H1 (cell line): ENCODE results near the gene LONRF2. TPM values are rescaled to one million over a fixed set of nuclear protein-coding genes. Genes with fewer than 3 reads are reported as not detected.

Source experiments
- CTCF ChIA-PET: fragments of 300-600 bp; sonication (Branson Sonifier 250); formaldehyde crosslinking; loops from one replicate; lab custom pipeline; 2021; ENCODE audit not compliant: partially characterized antibody; lab: Charles Lee
- POLR2A ChIA-PET: fragments of 300-600 bp; sonication (Branson Sonifier 250); formaldehyde crosslinking; loops from one replicate; lab custom pipeline; 2021; ENCODE audit warnings: inconsistent platforms; ENCODE audit not compliant: partially characterized antibody; lab: Charles Lee
- DNase-seq, 2 experiments: peaks; one replicate each; pipeline versions ENCODE4 v3.0.0 to v3.0.0-alpha.2; 2010 to 2022; ENCODE audit warnings: low spot score in 2 of 2, low read depth in 1 of 2, mixed read lengths in 1 of 2
- FAIRE-seq: peaks from 2 replicates; lab custom pipeline; 2011; peaks lifted over from hg19 to GRCh38; lab: Jason Lieb, UNC
- H2AFZ ChIP-seq: 2 replicates; pipeline ENCODE4 v1.8.1; 2012; ENCODE audit warnings: low read length, inconsistent platforms
- H2AK5ac ChIP-seq: 2 replicates; pipeline ENCODE4 v1.6.1; 2013; ENCODE audit warnings: low read depth, low read length
- H2BK120ac ChIP-seq: replicated peaks from 2 replicates; pipeline ENCODE3; 2013; ENCODE audit warnings: low read depth, low read length, inconsistent platforms
- H2BK12ac ChIP-seq: 2 replicates; pipeline ENCODE4 v1.6.1; 2013; ENCODE audit warnings: low read depth, low read length
- H2BK15ac ChIP-seq: 2 replicates; pipeline ENCODE4 v1.6.1; 2013; ENCODE audit warnings: low read length
- H2BK20ac ChIP-seq: 2 replicates; pipeline ENCODE4 v1.6.1; 2013; ENCODE audit warnings: low read length
- H2BK5ac ChIP-seq: 2 replicates; pipeline ENCODE4 v1.6.1; 2013; ENCODE audit warnings: low read depth, low read length
- H3K14ac ChIP-seq: 2 replicates; pipeline ENCODE4 v1.6.1; 2013; ENCODE audit warnings: inconsistent platforms; ENCODE audit not compliant: insufficient read length
- H3K18ac ChIP-seq: 2 replicates; pipeline ENCODE4 v1.6.1; 2013; ENCODE audit warnings: low read length; ENCODE audit errors: extremely low read depth
- H3K23ac ChIP-seq: 2 replicates; pipeline ENCODE4 v1.6.1; 2013; ENCODE audit warnings: inconsistent platforms; ENCODE audit not compliant: insufficient read length
- H3K23me2 ChIP-seq: 2 replicates; pipeline ENCODE4 v1.6.1; 2013; ENCODE audit warnings: low read depth, low read length
- H3K27ac ChIP-seq: 2 replicates; pipeline ENCODE4 v1.6.1; 2011; ENCODE audit warnings: low read depth, low read length, inconsistent platforms
- H3K27me3 ChIP-seq, 4 experiments: replicated peaks in 1 of 4; 1 replicate in 1 of 4; 2 replicates in 3 of 4; pipeline versions ENCODE4 v1.6.1 to v1.8.1; 2011 to 2013; ENCODE audit warnings: low read length in 3 of 4, mild to moderate bottlenecking in 3 of 4, inconsistent platforms in 2 of 4, mixed read lengths in 2 of 4, moderate library complexity in 1 of 4; ENCODE audit not compliant: control insufficient read depth in 3 of 4, insufficient read depth in 3 of 4; ENCODE audit errors: extremely low read depth in 1 of 4
- H3K36me3 ChIP-seq, 4 experiments: 2 replicates each; pipeline versions ENCODE4 v1.6.1 to v1.8.1; 2011 to 2013; ENCODE audit warnings: mild to moderate bottlenecking in 4 of 4, low read length in 3 of 4, moderate library complexity in 2 of 4, control low read depth in 1 of 4, inconsistent platforms in 1 of 4; ENCODE audit not compliant: insufficient read depth in 4 of 4, control insufficient read depth in 2 of 4
- H3K4ac ChIP-seq: replicated peaks from 2 replicates; pipeline ENCODE3; 2013; ENCODE audit warnings: low read length, low read depth, mixed read lengths, inconsistent platforms; ENCODE audit not compliant: insufficient read length
- H3K4me1 ChIP-seq, 4 experiments: replicated peaks in 1 of 4; 1 replicate in 1 of 4; 2 replicates in 3 of 4; pipeline versions ENCODE4 v1.6.1 to v1.8.1; 2011 to 2013; ENCODE audit warnings: low read length in 3 of 4, inconsistent platforms in 2 of 4, mixed read lengths in 1 of 4; ENCODE audit not compliant: insufficient read depth in 4 of 4, control insufficient read depth in 3 of 4
- H3K4me2 ChIP-seq, 2 experiments: 2 replicates each; pipeline versions ENCODE4 v1.6.1 to v1.8.1; 2011 to 2013; ENCODE audit warnings: low read depth in 2 of 2, low read length in 2 of 2, control low read depth in 1 of 2, inconsistent platforms in 1 of 2, mild to moderate bottlenecking in 1 of 2; ENCODE audit not compliant: insufficient read depth in 1 of 2
- H3K4me3 ChIP-seq, 4 experiments: fragments of 200-600, 300-600 bp in 1 of 4; sonication (generic), shearing (Covaris generic), sonication (Bioruptor Twin) in 1 of 4; 2 replicates each; pipeline versions ENCODE4 v1.5.1 to v1.8.1; 2011 to 2016; ENCODE audit warnings: low read length in 4 of 4, low read depth in 3 of 4, control low read depth in 2 of 4, inconsistent platforms in 2 of 4, mild to moderate bottlenecking in 2 of 4, mixed read lengths in 1 of 4, moderate library complexity in 1 of 4; ENCODE audit not compliant: insufficient read depth in 2 of 4; ENCODE audit errors: extremely low read depth in 1 of 4
- H3K56ac ChIP-seq: replicated peaks from 2 replicates; pipeline ENCODE3; 2013; ENCODE audit warnings: low read depth, mild to moderate bottlenecking, mixed read lengths, low read length, inconsistent platforms; ENCODE audit not compliant: insufficient read length
- H3K79me1 ChIP-seq: 2 replicates; pipeline ENCODE4 v1.6.1; 2013; ENCODE audit warnings: low read depth, low read length, control low read depth
- H3K79me2 ChIP-seq, 2 experiments: 2 replicates each; pipeline versions ENCODE4 v1.6.1 to v1.8.1; 2012 to 2013; ENCODE audit warnings: low read length in 2 of 2, mild to moderate bottlenecking in 2 of 2, inconsistent platforms in 1 of 2; ENCODE audit not compliant: insufficient read depth in 2 of 2, control insufficient read depth in 1 of 2
- H3K9ac ChIP-seq, 4 experiments: replicated peaks in 1 of 4; 1 replicate in 1 of 4; 2 replicates in 3 of 4; pipeline versions ENCODE4 v1.6.1 to v1.8.1; 2011 to 2013; ENCODE audit warnings: low read depth in 3 of 4, low read length in 3 of 4, control low read depth in 2 of 4, mild to moderate bottlenecking in 2 of 4, moderate library complexity in 2 of 4, inconsistent platforms in 1 of 4; ENCODE audit errors: extremely low read depth in 1 of 4
- H3K9me3 ChIP-seq, 2 experiments: 2 replicates each; pipeline versions ENCODE4 v1.6.1 to v1.8.1; 2012 to 2013; ENCODE audit warnings: mild to moderate bottlenecking in 2 of 2, moderate library complexity in 2 of 2, control low read depth in 1 of 2, inconsistent platforms in 1 of 2, low read depth in 1 of 2, low read length in 1 of 2, mixed read lengths in 1 of 2; ENCODE audit not compliant: insufficient read depth in 2 of 2
- H4K20me1 ChIP-seq, 2 experiments: replicated peaks in 1 of 2; 2 replicates each; pipeline versions ENCODE3 to v1.8.1; 2011 to 2013; ENCODE audit warnings: inconsistent platforms in 2 of 2, low read length in 2 of 2, mild to moderate bottlenecking in 1 of 2; ENCODE audit not compliant: insufficient read depth in 2 of 2, control insufficient read depth in 1 of 2
- H4K5ac ChIP-seq: 2 replicates; pipeline ENCODE4 v1.6.1; 2013; ENCODE audit warnings: low read length, low read depth, mixed read lengths, inconsistent platforms; ENCODE audit not compliant: insufficient read length
- H4K8ac ChIP-seq: 2 replicates; pipeline ENCODE4 v1.8.0; 2013; ENCODE audit warnings: mild to moderate bottlenecking, moderate library complexity, low read length, inconsistent platforms; ENCODE audit not compliant: insufficient read depth; ENCODE audit errors: extremely low read depth
- H4K91ac ChIP-seq: replicated peaks from 2 replicates; pipeline ENCODE3; 2013; ENCODE audit warnings: low read length, mixed read lengths, inconsistent platforms; ENCODE audit not compliant: insufficient read length
- ASH2L ChIP-seq: fragments of 200-600, 300-600 bp; sonication (generic); IDR thresholded peaks from one replicate; pipeline ENCODE4 v1.7.1; 2017; ENCODE audit warnings: low read length
- ATF2 ChIP-seq: IDR thresholded peaks from 2 replicates; pipeline ENCODE4 v1.6.1; 2012; ENCODE audit warnings: low read length, inconsistent platforms
- POLR2A ChIP-seq, 2 experiments: IDR thresholded peaks; 1 replicate in 1 of 2; 2 replicates in 1 of 2; pipeline ENCODE4 v1.6.1; 2011; ENCODE audit warnings: low read depth in 2 of 2, low read length in 2 of 2, mild to moderate bottlenecking in 2 of 2; ENCODE audit errors: control extremely low read depth in 1 of 2
- SP1 ChIP-seq: IDR thresholded peaks from 2 replicates; pipeline ENCODE4 v1.6.1; 2011; ENCODE audit warnings: low read depth, low read length
- WGBS, 2 experiments: shearing (Covaris generic) in 1 of 2; methylation state at CpG; one replicate each; pipeline versions ENCODE4 v1.1.6 to v1.1.7; 2013 to 2015; ENCODE audit warnings: low lambda C conversion rate in 2 of 2, mixed read lengths in 2 of 2, inconsistent platforms in 1 of 2, low coverage in 1 of 2, missing lambda C conversion rate in 1 of 2; ENCODE audit not compliant: insufficient replicate concordance in 2 of 2, insufficient coverage in 1 of 2, insufficient read length in 1 of 2; ENCODE audit errors: extremely low coverage in 1 of 2, missing lambda C conversion rate in 1 of 2; 5-methylcytosine and 5-hydroxymethylcytosine counted together
- polyA plus RNA-seq, 7 experiments: library from polyadenylated mRNA; depleted of rRNA in 3 of 7; stranded (reverse) in 5 of 7; unstranded in 2 of 7; fragments of >200 nt in 5 of 7; fragments of 200-250 nt in 2 of 7; gene quantifications; 1 replicate in 5 of 7; 2 replicates in 1 of 7; 4 replicates in 1 of 7; pipeline versions ENCODE4 v1.2.1 to v1.2.3, GENCODE V29; 2011 to 2013; ENCODE audit warnings: missing spikeins in 2 of 7, mixed read lengths in 2 of 7
- total RNA-seq: library from RNA; stranded (reverse); fragmentation: NEBNext Ultra II Directional; extraction: Animal tissue kit (Norgen Biotek cat#: 25700); gene quantifications from 2 replicates; pipeline ENCODE4 v1.2.1, GENCODE V29; 2021

The LONRF2 gene
- total and polyA plus RNA-seq, 2 of the 8 experiments (the other 6 are each of a cell fraction or from before 2014, with no cell fraction given), result 0.24 to 0.74 TPM

DNA sequence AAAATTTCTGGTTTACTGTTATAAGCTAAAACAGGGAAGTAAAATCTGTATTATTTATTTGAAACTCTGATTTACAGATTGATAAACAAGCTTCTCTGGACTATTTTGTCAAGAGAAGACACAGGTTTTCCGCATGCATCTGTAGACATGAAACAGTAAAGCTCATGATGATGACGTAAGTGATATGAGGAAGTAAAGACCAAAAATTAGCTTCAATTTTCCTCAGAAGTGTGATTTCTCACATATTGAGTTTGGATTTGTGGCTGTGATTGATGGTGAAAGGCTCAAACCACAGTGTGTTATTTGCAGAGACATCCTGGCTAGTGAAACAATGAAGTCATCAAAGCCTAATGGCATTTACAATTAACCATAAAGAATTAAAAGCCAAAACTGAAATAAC, 12.6 kb upstream of the LONRF2 start:
- Histone ChIP-seq H3K4ac (no peak overlapping the region), H3K79me2 (no peaks in the 10 kb centered on the region), H2BK12ac (no peak overlapping the region), H4K8ac (no peak overlapping the region), H3K23ac (no peak overlapping the region), H2BK5ac (no peak overlapping the region), H3K36me3 (no peaks in the 10 kb centered on the region; a peak in 1 of 8 replicates), H3K27me3 (no peaks in the 10 kb centered on the region), H4K20me1 (no peaks in the 10 kb centered on the region), H3K23me2 (no peaks in the 10 kb centered on the region), H3K79me1 (no peaks in the 10 kb centered on the region), H3K4me1 (no peaks in the 10 kb centered on the region; a peak in 1 of 7 replicates), H2AFZ (no peak overlapping the region), H2AK5ac (no peak overlapping the region), H2BK20ac (no peak overlapping the region), H2BK120ac (no peak overlapping the region), H3K56ac (no peak overlapping the region), H4K5ac (no peak overlapping the region), H3K4me2 (no peak overlapping the region), H3K27ac (no peak overlapping the region), H3K9me3 (peaks cover 7 to 10% of the 10 kb centered on the region in 2 experiments), H3K4me3 (no peak overlapping the region), H3K14ac (no peak overlapping the region), H3K18ac (no peak overlapping the region), H3K9ac (no peak overlapping the region), H2BK15ac (no peak overlapping the region), H4K91ac (no peak overlapping the region)
- FAIRE-seq, result no peak
- DNase-seq, result no peak
- ChIA-PET CTCF (interaction anchor here (0.8 to 3.1 kb wide), 3 partner anchors 14 to 72 kb away, joined by 3 to 11 read pairs (median 11); no protein-coding TSS in a partner anchor), POLR2A (no interaction called here)
- WGBS, 2 experiments, result 93% methylated on average over 2 of the region's 2 CpGs; no CpG with 5 or more reads in 1 of the 2 experiments
- no peak for TF ChIP-seq ASH2L
- TF ChIP-seq POLR2A (IDR thresholded peaks at IDR 0.05; ENCODE audit: control extremely low read depth in 1 of 2, low read depth in 2 of 2, low read length in 2 of 2), result no peak
- TF ChIP-seq SP1, result no peak
- TF ChIP-seq ATF2, result no peak
